ENCODE measurements around the gene TBC1D13. TPM values are rescaled to one million over a fixed set of nuclear protein-coding genes. Genes with fewer than 3 reads are reported as not detected.
"Not testable (repeated sequence)": the region's sequence is repeated elsewhere in the genome, so short reads cannot be mapped to it uniquely, and the experiment has no call there.

The TBC1D13 gene
- total RNA-seq, 1 donor from 2014 or later: 25.6 TPM

GRCh38 chr9:128845186-128845931 is 58.3 kb downstream of the TBC1D13 start:
- TF ChIP-seq CTCF (IDR thresholded peaks at IDR 0.05): no peak
- no peak overlapping the region for H3K4me3 ChIP-seq
- H3K36me3 ChIP-seq: peaks cover 4% of the 10 kb centered on the region
- H3K27ac ChIP-seq: no peak overlapping the region
- ATAC-seq (peak; percentile 19 to 46), DNase-seq (peak; percentile 8)
- no peaks in the 10 kb centered on the region for H3K27me3 ChIP-seq (ENCODE audit: low read depth)
- H3K4me1 ChIP-seq: no peaks in the 10 kb centered on the region
- H3K9me3 ChIP-seq: no peaks in the 10 kb centered on the region
- intact Hi-C loops (cut with DNase I): no loop called here

DNA sequence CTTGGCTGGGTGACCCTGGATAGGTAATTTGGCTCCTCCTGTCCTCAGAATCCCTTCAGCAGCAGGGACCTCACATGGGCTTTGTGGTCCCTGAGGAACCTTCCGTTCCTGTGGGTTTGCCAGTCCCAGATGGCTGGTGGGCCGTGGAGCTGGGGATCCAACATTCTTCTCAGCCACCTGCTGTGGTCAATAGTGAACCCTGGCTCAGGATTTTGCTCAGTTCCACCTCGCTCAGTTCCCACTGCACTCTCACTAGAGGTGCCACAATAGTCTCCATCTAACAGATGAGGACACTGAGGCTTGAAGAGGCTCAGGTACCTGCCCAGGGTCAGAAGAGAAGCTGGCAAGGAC is 59.6 kb downstream of the TBC1D13 start:
- Histone ChIP-seq H3K27me3 (ENCODE audit: low read depth) (no peaks in the 10 kb centered on the region), H3K9me3 (peaks cover 4% of the 10 kb centered on the region), H3K4me3 (no peak overlapping the region), H3K4me1 (no peaks in the 10 kb centered on the region), H3K36me3 (peaks cover 4% of the 10 kb centered on the region), H3K27ac (no peak overlapping the region)
- peak; percentile 14 for DNase-seq
- ATAC-seq: no peak
- intact Hi-C loops (cut with DNase I): no loop called here
- no peak for TF ChIP-seq CTCF (IDR thresholded peaks at IDR 0.05)

GRCh38 chr9:128847803-128848202 is 60.8 kb downstream of the TBC1D13 start:
- Histone ChIP-seq H3K9me3 (peaks cover 4% of the 10 kb centered on the region), H3K27me3 (ENCODE audit: low read depth) (no peaks in the 10 kb centered on the region), H3K4me3 (no peak overlapping the region), H3K36me3 (no peaks in the 10 kb centered on the region), H3K27ac (no peak overlapping the region), H3K4me1 (no peaks in the 10 kb centered on the region)
- DNase-seq (no peak), ATAC-seq (no peak)
- no peak for TF ChIP-seq CTCF (IDR thresholded peaks at IDR 0.05)
- intact Hi-C loops (cut with DNase I): no loop called here

GRCh38 chr9:128851024-128851423 is 64.0 kb downstream of the TBC1D13 start:
- H3K9me3 ChIP-seq; ATAC-seq; H3K4me3 ChIP-seq; H3K36me3 ChIP-seq; DNase-seq; H3K27ac ChIP-seq; intact Hi-C loops (cut with DNase I); H3K27me3 ChIP-seq (ENCODE audit: low read depth); H3K4me1 ChIP-seq: not testable (repeated sequence)

GRCh38 chr9:128851779-128852600 is 64.9 kb downstream of the TBC1D13 start:
- H3K27ac ChIP-seq; H3K9me3 ChIP-seq; H3K36me3 ChIP-seq; intact Hi-C loops (cut with DNase I); H3K27me3 ChIP-seq (ENCODE audit: low read depth); ATAC-seq; H3K4me3 ChIP-seq; H3K4me1 ChIP-seq: not testable (repeated sequence)
- TF ChIP-seq CTCF (IDR thresholded peaks at IDR 0.05): peak; percentile 58
- DNase-seq: peak; percentile 20

GRCh38 chr9:128852646-128853045 is 65.6 kb downstream of the TBC1D13 start:
- H3K4me3 ChIP-seq; ATAC-seq; H3K27ac ChIP-seq; H3K4me1 ChIP-seq; DNase-seq; H3K27me3 ChIP-seq (ENCODE audit: low read depth); intact Hi-C loops (cut with DNase I); H3K9me3 ChIP-seq; H3K36me3 ChIP-seq: not testable (repeated sequence)

DNA sequence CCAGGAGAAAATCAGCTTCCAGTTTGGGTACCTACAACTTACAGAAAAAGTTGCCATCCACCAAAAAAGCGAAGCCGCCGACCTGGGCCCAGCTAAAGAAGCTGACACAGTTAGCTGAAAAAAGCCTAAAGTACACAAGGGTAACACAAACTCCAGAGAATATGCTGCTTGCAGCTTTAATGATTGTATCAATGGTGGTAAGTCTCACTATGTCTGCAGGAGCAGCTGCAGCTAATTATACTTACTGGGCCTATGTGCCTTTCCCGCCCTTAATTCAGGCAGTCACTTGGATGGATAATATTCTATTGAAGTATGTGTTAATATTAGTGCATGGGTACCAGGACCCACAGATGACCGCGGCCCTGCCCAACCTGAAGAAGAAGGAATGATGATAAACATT is 67.4 kb downstream of the TBC1D13 start:
- intact Hi-C loops (cut with DNase I); H3K4me1 ChIP-seq; H3K9me3 ChIP-seq; ATAC-seq; H3K27me3 ChIP-seq (ENCODE audit: low read depth); H3K4me3 ChIP-seq; H3K27ac ChIP-seq; H3K36me3 ChIP-seq: not testable (repeated sequence)
- peak; percentile 19 for DNase-seq

GRCh38 chr9:128858476-128858875 is 71.4 kb downstream of the TBC1D13 start:
- H3K27me3 ChIP-seq (ENCODE audit: low read depth); intact Hi-C loops (cut with DNase I); H3K4me1 ChIP-seq; H3K4me3 ChIP-seq; H3K36me3 ChIP-seq; H3K27ac ChIP-seq; ATAC-seq; H3K9me3 ChIP-seq: not testable (repeated sequence)
- DNase-seq: peak; percentile 6
